ENCODE measurements around the gene SPNS3.

Gene SPNS3

GRCh38 chr17:4448197-4448980 lies 14.6 kb downstream of the SPNS3 start:
- DNase-seq (ENCODE audit: insufficient read length, low spot score) (no peak), FAIRE-seq (no peak)

GRCh38 chr17:4449736-4450135 lies 16.0 kb downstream of the SPNS3 start:
- no peak for FAIRE-seq
- DNase-seq (ENCODE audit: insufficient read length, low spot score) = no peak
- TF ChIP-seq CTCF (IDR thresholded peaks at IDR 0.05; ENCODE audit: insufficient read depth, missing control alignments) = no peak

More at GRCh38 chr17:4448197-4448980, 14.6 kb downstream of the SPNS3 start:
- TF ChIP-seq CTCF (IDR thresholded peaks at IDR 0.05; ENCODE audit: insufficient read depth, missing control alignments) = no peak

DNA sequence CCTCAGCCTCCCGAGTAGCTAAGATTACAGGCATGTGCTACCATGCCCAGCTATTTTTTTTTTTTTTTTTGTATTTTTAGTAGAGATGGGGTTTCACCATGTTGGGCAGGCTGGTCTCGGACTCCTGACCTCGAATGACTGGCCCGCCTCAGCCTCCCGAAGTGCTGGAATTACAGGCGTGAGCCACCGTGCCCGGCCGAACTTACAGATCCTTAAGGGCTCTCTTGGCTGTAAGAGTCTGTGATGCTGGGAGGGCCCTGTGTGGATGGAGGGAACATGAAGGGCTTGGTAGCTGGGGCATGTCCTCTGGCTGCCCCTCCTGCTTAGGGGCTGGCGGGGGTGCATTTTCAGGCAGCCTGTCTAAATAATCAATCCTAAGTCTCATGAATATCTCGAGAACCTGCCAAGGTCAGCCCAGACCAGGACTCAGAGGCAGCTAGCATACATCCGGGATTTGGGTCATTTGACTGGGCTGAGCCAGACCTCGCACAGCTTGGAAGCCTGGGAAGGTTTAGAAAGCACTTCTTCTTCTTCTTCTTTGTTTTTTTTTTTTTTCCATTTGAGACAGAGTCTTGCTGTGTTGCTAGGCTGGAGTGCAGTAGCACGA lies 17.1 kb downstream of the SPNS3 start:
- no peak for FAIRE-seq
- DNase-seq (ENCODE audit: insufficient read length, low spot score) = no peak
- TF ChIP-seq CTCF (IDR thresholded peaks at IDR 0.05; ENCODE audit: insufficient read depth, missing control alignments) = no peak

DNA sequence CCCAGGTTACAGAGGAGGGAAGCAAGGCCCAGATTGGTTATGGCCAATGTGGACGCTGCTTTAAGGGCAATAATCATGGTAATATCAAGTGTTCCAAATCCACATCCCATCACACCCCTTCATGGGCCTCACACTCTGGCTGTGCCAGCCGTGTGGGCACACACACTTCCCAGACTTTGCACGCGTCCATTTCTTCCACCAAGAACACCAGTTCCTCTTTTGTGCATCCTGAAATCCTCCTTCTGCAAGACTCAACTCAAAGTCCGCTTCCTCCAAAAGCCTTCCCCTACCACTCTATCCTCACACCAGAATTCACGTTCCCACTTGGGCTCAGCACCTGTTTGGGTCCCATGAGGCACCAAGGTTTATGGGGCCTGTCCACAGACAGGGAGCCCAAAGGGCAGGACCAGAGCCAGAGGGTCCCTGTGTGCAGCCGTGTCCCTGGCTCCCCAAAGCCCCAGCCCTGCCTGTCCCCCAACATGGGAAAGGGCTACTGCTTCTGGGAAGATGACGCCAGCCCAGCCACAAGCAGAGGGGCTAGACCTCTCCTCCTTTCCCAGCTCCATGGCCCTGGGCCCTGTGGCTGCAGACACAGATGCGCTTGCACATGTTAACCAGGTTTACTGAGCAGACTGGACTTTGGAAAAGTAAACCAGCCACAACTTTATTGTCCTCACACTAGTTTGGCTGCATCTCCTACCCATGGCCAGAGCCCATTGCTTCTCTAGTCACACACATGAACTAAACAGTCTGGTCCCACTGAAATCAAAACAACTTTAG lies 20.3 kb downstream of the SPNS3 start:
- DNase-seq (ENCODE audit: insufficient read length, low spot score) (no peak), FAIRE-seq (no peak)
- TF ChIP-seq CTCF (IDR thresholded peaks at IDR 0.05; ENCODE audit: insufficient read depth, missing control alignments) = no peak

- no peak for FAIRE-seq
- no peak for DNase-seq (ENCODE audit: insufficient read length, low spot score)
- no peak for TF ChIP-seq CTCF (IDR thresholded peaks at IDR 0.05; ENCODE audit: insufficient read depth, missing control alignments)
These were observed 26.9 kb downstream of the SPNS3 start for GRCh38 chr17:4460661-4461060.

DNA sequence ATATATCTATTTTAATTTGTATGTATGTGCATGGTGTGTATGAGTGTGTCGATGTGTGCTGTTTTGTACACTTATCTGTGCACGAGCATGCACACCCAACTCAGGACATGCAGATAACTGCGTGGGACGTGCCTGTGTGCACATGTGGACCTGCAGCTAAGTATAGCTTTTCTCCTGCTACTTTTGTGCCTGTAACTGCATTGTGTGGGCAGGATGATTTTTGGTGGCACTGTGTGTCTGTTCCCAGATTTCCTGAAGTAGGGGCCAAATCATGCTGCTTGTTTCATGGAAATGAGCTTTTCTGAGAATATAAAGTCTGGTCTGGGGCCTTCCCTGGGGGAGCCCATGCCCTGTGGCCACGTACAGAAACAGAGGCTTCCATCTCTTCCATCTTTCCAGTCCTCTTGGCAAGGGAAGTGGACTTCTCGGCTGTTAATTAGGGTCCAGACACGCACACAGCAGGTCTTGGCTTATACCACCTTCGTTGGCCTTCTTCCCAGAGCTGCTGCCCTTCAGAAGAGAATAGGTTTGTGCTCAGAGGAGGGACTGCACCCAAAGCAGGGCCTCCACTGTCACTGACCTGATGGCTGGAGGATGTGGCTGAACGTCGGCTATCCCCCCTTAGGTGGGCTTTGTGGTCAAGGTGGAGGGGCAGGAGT lies 30.2 kb downstream of the SPNS3 start:
- no peak for DNase-seq (ENCODE audit: insufficient read length, low spot score)
- no peak for TF ChIP-seq CTCF (IDR thresholded peaks at IDR 0.05; ENCODE audit: insufficient read depth, missing control alignments)
- no peak for FAIRE-seq

Measured in D721Med (cell line).